Measurements from ENCODE around the gene CCDC88C.

DNA sequence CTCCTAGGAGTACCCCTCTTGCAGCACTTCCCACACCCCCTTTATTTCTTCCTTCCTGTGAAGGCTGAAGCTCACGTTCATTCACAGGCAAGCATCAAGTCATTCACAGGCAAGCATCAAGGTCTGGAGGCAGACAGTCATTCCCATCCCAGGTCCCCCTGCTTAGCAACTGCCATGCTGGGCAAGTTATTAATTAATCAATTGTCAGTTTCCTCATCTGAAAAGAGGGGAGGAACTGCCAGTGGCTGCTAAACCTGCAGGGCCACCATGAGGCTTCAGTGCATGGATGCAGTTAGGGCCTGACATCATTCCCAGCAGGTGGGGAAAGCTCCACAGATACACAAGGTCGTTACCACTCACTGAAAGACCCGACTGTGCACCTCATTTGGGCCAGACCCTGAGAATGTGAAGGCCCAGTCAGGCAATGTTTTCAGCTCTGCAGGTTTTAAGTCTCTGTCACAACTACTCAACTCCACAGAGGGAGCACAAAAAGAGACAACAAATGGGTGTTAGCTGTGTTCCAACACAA lies 88.1 kb downstream of the CCDC88C start:
- no peak for TF ChIP-seq EZH2phosphoT487 (IDR thresholded peaks at IDR 0.05; ENCODE audit: low read depth)
- TF ChIP-seq, protein P1, sequence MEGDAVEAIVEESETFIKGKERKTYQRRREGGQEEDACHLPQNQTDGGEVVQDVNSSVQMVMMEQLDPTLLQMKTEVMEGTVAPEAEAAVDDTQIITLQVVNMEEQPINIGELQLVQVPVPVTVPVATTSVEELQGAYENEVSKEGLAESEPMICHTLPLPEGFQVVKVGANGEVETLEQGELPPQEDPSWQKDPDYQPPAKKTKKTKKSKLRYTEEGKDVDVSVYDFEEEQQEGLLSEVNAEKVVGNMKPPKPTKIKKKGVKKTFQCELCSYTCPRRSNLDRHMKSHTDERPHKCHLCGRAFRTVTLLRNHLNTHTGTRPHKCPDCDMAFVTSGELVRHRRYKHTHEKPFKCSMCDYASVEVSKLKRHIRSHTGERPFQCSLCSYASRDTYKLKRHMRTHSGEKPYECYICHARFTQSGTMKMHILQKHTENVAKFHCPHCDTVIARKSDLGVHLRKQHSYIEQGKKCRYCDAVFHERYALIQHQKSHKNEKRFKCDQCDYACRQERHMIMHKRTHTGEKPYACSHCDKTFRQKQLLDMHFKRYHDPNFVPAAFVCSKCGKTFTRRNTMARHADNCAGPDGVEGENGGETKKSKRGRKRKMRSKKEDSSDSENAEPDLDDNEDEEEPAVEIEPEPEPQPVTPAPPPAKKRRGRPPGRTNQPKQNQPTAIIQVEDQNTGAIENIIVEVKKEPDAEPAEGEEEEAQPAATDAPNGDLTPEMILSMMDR (IDR thresholded peaks at IDR 0.05; ENCODE audit: low read depth, low read length) = no peak

All from OCI-LY3 (cell line).